ENCODE measurements around the gene TRIM31. TPM values are rescaled to one million over a fixed set of nuclear protein-coding genes. Genes with fewer than 3 reads are reported as not detected.
"Not testable (repeated sequence)": the region's sequence is repeated elsewhere in the genome, so short reads cannot be mapped to it uniquely, and the experiment has no call there.

TRIM31 gene
- total RNA-seq, 1 experiment from 2014 or later: 0.71 TPM

DNA sequence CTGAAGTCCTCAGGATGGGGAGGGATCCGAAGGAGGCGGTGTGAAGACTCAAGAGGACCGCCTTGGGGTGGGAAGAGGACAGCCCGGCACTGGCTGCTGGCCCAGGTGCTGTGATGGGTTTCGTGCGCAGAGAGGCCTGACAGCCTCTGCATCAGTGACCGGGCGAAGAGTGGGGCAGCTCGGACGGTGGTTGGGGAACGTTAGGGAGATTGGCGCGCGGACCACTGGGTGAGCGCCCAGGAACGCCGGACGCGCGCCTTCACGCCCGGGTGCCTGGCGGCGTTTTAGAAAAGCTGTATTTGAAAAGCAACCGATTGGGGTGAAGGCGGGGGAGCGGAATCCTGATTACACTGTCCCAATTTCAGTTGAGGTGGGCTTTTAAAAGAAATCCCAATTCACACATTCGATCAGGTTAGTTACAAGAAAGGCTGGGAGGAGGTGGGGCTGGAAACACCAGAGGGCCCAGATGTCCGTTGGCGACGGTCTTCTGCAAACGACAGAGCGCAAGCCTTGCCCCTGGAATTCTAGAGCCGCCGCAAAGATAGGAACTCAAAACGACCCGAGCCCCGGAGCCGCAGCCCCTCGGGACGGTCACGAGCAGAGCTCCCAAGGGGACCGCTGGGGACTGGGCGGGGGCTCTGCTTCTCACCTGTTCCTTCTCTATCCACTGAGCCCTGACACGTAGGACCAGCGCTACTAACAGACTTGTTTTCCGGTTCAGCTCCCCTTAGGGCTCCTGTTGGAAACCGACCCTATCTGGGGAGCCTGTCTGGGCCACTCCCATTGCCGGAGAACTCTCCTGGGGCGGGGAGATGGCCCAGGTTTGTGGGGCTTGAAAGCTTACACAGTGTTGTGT lies 14.6 kb upstream of the TRIM31 start:
- DNase-seq (ENCODE audit: low read depth): no peak
- in situ Hi-C loops (cut with HindIII; ENCODE audit: low pct_unique_long_range_greater_than_20kb, low sequenced_read_pairs): no loop called here

- in situ Hi-C loops (cut with HindIII; ENCODE audit: low pct_unique_long_range_greater_than_20kb, low sequenced_read_pairs): no loop called here
- DNase-seq (ENCODE audit: low read depth): no peak
Measured at GRCh38 chr6:30122515-30122914, 9.6 kb upstream of the TRIM31 start.

DNA sequence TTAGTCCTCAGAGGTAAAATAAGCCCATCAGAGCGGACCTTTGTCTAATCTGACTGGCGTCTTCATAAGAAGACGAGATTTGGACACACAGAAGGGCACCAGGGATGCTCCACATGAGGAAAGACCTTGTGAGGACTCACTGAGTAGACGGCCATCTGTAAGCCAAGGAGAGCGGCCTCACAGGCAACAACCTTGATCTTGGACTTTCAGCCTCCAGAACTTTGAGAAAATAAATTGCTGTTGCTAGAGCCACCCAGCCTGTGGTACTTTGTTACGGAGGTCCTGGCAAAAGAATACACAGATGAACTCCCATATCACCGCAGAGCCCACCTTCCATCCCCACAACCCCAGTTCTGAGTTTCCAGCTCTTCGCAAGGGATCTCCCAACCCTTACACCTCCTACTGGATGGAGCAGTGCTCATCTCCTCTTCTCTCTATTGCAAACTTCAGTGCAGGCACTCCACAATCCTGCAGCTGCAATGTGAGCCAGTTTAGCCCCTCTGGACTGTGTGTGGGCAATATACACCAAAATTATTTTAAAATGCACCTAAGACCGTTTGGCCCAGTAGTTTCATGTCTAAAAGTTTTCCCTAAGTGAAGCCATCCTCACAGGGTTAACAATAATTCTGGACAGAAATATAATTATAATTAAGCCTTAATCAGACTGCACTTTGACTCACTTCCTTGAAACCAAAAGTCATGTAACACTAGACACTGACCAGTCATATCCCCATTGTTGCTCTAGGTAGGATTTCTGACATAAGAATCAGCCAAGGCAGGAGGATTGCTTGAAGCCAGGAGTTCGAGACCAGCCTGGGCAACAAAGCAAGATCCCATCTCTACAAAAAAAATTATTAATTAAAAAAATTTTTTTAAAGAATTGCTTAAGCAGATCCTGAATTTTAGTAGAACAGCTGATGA lies 8.8 kb upstream of the TRIM31 start:
- DNase-seq (ENCODE audit: low read depth): no peak
- in situ Hi-C loops (cut with HindIII; ENCODE audit: low pct_unique_long_range_greater_than_20kb, low sequenced_read_pairs): no loop called here

- DNase-seq (ENCODE audit: low read depth); in situ Hi-C loops (cut with HindIII; ENCODE audit: low pct_unique_long_range_greater_than_20kb, low sequenced_read_pairs): not testable (repeated sequence)
Measured at GRCh38 chr6:30118691-30119090, 5.8 kb upstream of the TRIM31 start.

DNA sequence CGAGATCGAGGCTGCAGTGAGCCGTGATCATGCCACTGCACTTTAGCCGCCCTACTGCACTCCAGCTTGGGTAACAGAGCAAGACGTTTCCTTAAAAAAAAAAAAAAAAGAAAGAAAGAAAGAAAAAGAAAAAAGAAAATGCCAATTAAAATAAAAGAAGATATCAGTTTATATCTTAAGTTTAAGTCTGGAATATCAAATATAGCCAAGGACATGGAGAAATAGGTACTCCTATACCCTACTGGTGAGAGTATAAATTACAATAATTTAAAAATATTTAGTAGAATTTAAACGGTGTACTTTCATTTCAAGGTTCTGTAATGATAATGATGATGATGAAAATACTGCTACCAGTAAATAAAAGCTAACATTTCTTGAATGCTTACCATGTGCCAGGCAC lies 3.8 kb upstream of the TRIM31 start:
- in situ Hi-C loops (cut with HindIII; ENCODE audit: low pct_unique_long_range_greater_than_20kb, low sequenced_read_pairs): no loop called here
- no peak for DNase-seq (ENCODE audit: low read depth)

GRCh38 chr6:30113841-30114240 lies 951 bp upstream of the TRIM31 start:
- in situ Hi-C loops (cut with HindIII; ENCODE audit: low pct_unique_long_range_greater_than_20kb, low sequenced_read_pairs): no loop called here
- no peak for DNase-seq (ENCODE audit: low read depth)

- in situ Hi-C loops (cut with HindIII; ENCODE audit: low pct_unique_long_range_greater_than_20kb, low sequenced_read_pairs): no loop called here
- DNase-seq (ENCODE audit: low read depth): no peak
Measured at GRCh38 chr6:30112402-30112994, 392 bp downstream of the TRIM31 start.

DNA sequence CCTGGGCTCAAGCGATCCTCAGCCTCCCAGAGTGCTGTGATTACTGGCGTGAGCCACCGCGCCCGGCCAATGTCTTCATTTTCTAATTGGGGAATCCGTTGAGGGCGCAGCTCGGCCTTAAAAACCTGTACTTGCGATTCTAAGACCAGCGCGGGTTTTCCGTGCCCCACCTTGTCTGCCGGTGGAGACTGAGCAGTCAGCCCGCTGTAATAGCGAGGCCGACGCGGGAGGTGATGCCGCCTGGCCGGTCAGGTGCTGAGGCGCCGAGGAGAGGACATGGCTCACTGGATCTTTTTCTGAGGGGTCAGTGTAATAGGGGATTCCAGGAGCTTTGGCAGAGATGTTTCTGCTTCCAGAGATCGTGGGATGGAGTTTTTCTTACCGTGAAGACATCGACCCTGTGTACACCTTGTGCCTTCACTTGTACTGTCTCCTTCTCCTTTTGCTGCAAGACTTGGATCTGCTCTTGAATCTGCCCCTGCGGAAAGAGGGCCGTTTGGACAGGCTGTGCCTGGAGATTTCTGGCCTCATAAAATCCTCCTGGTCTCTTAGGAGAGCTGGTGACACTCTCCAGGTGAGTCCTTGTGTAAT lies 1.5 kb downstream of the TRIM31 start:
- in situ Hi-C loops (cut with HindIII; ENCODE audit: low pct_unique_long_range_greater_than_20kb, low sequenced_read_pairs): no loop called here
- no peak for DNase-seq (ENCODE audit: low read depth)

DNA sequence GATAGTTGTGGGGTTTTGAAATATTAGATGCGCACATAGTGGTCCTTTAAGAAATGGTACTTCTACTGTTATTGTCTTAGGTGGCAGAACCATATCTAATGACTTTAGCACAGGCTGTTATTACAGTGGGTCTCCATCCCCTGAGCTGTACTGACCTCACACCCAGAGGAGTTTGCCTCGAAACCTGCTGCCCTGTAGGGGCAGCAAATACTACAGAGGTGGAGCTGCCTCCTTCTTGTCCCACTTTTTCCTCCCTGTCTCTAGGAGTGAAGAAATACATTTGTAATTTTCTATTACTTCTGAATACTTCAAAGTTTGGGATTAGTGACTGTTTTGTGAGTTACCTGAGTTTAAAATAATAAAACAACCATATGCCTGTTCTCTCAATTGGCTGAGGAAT lies 8.2 kb downstream of the TRIM31 start:
- in situ Hi-C loops (cut with HindIII; ENCODE audit: low pct_unique_long_range_greater_than_20kb, low sequenced_read_pairs): no loop called here
- DNase-seq (ENCODE audit: low read depth): no peak

GRCh38 chr6:30103872-30104179 lies 9.1 kb downstream of the TRIM31 start:
- in situ Hi-C loops (cut with HindIII; ENCODE audit: low pct_unique_long_range_greater_than_20kb, low sequenced_read_pairs): no loop called here
- DNase-seq (ENCODE audit: low read depth): no peak

- peak; percentile 78 for DNase-seq (ENCODE audit: low read depth)
- in situ Hi-C loops (cut with HindIII; ENCODE audit: low pct_unique_long_range_greater_than_20kb, low sequenced_read_pairs): no loop called here
Measured at GRCh38 chr6:30102970-30103871, 9.7 kb downstream of the TRIM31 start.

DNA sequence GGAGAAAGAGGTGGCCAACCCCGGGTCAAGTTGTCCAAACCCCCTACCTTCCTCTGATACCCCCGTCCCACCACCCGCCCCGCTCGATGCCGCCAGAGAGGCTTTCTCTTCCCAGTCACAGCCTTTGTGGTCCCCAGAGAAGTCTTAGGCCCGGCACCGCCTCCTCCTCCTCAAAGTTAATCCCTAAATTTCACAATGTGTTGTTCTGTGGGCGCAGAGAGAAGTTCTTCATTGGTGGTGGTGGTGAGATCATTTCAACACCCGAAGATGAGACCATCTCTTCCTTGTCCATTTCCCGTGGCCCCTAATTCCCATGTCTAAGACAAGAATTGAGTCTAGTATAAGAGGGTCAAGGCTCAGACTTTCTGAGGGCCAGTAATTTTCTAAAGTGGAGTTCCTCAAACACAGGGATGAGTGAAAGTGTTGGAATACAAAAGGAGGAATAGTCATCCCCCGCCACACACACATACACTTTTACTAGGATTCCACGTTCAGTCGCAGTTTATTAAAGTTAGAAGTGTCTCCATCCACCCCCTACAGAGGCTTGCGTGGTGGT lies 10.4 kb downstream of the TRIM31 start:
- peak; percentile 28 for DNase-seq (ENCODE audit: low read depth)
- in situ Hi-C loops (cut with HindIII; ENCODE audit: low pct_unique_long_range_greater_than_20kb, low sequenced_read_pairs): no loop called here

GRCh38 chr6:30101444-30102413 lies 11.2 kb downstream of the TRIM31 start:
- in situ Hi-C loops (cut with HindIII; ENCODE audit: low pct_unique_long_range_greater_than_20kb, low sequenced_read_pairs): no loop called here
- peak; percentile 80 for DNase-seq (ENCODE audit: low read depth)

DNA sequence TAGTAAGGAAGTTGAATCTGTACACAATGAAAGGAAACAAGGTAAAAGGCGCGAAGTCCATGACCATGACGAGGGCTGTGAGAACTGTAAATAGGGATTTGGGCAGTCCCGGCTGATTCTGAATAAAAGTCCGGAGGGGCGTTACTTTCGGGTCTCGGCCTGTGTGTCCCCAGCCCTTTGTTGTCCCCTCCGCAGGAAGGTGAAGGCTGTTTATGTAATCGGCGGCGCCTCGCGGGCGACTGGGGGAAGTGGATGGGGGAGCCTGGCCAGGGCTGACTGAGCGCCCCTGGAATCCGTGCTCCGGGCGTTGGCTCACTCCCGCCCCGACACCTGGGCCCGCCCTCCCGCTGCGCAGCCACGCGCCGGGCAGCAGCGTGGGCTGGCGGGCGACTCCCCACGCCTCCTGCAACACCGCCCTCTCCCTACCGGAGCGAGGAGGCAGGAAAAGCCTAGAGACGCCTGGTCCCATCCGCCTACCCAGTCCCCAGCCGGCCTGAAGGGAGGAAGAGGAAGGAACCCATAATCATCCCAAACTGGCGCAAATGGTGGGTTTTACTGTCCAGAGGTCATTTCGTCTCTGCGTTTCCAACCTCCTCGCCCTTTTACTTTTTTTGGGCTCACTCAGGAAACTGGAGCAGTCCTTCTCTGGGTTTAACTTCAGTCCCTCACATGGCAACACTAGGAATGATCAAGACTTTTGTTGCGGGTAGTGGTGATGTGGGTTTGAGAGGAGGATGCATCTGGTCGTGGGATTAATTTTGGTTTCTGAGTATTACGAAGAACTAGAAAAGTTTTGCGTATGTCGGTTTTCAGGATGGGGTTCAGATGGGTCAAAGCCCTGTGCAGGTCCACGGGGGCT lies 12.1 kb downstream of the TRIM31 start:
- no peak for DNase-seq (ENCODE audit: low read depth)
- in situ Hi-C loops (cut with HindIII; ENCODE audit: low pct_unique_long_range_greater_than_20kb, low sequenced_read_pairs): no loop called here

DNA sequence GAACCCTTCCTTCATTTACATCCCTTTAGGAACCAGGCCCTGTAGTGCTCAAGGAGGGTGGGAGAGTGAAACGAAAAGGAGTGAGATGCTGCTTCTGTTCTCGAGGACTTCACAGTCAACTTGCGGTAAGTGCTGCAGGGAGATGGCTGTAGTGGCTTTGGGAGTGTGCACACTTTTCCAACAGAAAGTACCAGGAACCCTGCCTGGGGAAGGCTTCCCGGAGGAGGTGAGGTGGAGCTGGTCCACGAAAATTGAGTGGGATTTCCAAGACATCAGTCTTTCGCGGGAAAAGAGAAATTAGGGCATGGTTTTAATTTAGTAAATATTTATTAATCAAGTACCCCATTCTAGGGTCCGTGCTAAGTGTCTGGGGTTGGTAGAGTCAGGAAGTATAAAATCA lies 12.7 kb downstream of the TRIM31 start:
- in situ Hi-C loops (cut with HindIII; ENCODE audit: low pct_unique_long_range_greater_than_20kb, low sequenced_read_pairs): no loop called here
- DNase-seq (ENCODE audit: low read depth): no peak

Data from Caki2 (cell line).